Measurements from ENCODE around the gene DIP2C. TPM values are rescaled to one million over a fixed set of nuclear protein-coding genes. Genes with fewer than 3 reads are reported as not detected.

The DIP2C gene
- total RNA-seq, 1 experiment from 2014 or later = 11.0 TPM

- Mint-ChIP-seq H3K36me3 (no peaks in the 10 kb centered on the region), H3K4me1 (peaks cover 23% of the 10 kb centered on the region), H3K4me3 (no peak overlapping the region), H3K27me3 (ENCODE audit: low read depth) (no peaks in the 10 kb centered on the region), H3K9me3 (no peaks in the 10 kb centered on the region), H3K27ac (peak overlapping the region; percentile 43; the same call in 1 of the 2 replicates)
- POLR2A ChIA-PET = no interaction called here
- DNase-seq (ENCODE audit: low spot score) = no peak
- ATAC-seq = no peak
- CTCF ChIA-PET = no interaction called here
- TF ChIP-seq, protein P1, sequence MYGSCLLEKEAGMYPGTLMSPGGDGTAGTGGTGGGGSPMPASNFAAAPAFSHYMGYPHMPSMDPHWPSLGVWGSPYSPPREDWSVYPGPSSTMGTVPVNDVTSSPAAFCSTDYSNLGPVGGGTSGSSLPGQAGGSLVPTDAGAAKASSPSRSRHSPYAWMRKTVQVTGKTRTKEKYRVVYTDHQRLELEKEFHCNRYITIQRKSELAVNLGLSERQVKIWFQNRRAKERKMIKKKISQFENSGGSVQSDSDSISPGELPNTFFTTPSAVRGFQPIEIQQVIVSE (CRISPR knock-in tag; IDR thresholded peaks at IDR 0.05; ENCODE audit: borderline replicate concordance) = no peak
- TF ChIP-seq ZNF671 (CRISPR knock-in tag; IDR thresholded peaks at IDR 0.05) (no peak), AFF4 (CRISPR knock-in tag; IDR thresholded peaks at IDR 0.05; ENCODE audit: borderline replicate concordance) (no peak), ZBTB21 (CRISPR knock-in tag; IDR thresholded peaks at IDR 0.05; ENCODE audit: borderline replicate concordance) (no peak), TEAD1 (CRISPR knock-in tag; IDR thresholded peaks at IDR 0.05) (no peak), TCF7 (CRISPR knock-in tag; IDR thresholded peaks at IDR 0.05; ENCODE audit: low read depth) (no peak), GABPB1 (CRISPR knock-in tag; IDR thresholded peaks at IDR 0.05) (no peak)
- TF ChIP-seq, protein P2, sequence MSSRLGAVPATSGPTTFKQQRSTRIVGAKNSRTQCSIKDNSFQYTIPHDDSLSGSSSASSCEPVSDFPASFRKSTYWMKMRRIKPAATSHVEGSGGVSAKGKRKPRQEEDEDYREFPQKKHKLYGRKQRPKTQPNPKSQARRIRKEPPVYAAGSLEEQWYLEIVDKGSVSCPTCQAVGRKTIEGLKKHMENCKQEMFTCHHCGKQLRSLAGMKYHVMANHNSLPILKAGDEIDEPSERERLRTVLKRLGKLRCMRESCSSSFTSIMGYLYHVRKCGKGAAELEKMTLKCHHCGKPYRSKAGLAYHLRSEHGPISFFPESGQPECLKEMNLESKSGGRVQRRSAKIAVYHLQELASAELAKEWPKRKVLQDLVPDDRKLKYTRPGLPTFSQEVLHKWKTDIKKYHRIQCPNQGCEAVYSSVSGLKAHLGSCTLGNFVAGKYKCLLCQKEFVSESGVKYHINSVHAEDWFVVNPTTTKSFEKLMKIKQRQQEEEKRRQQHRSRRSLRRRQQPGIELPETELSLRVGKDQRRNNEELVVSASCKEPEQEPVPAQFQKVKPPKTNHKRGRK (CRISPR knock-in tag; IDR thresholded peaks at IDR 0.05; ENCODE audit: borderline replicate concordance) = no peak
Observed at GRCh38 chr10:588246-589165, 101.0 kb downstream of the DIP2C start.

DNA sequence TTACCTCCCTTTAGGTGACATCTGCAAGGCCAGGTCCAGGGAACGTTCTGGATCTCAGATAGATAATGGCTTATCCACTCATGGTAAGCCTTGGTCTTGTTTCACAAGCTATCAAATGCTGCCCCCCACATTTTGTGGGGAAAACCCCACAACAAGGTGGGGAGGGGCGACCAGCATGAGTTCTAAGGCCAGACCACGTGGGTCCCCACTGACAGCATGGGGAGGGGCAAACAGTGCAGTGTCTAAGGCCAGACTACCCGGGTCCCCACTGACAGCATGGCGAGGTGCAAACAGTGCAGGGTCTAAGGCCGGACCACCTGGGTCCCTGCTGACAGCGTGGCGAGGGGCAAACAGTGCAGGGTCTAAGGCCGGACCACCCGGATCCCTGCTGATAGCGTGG lies 102.8 kb downstream of the DIP2C start:
- Mint-ChIP-seq H3K27me3 (ENCODE audit: low read depth) (no peaks in the 10 kb centered on the region), H3K27ac (peak overlapping the region; percentile 34; the same call in 1 of the 2 replicates), H3K4me1 (peaks cover 17% of the 10 kb centered on the region), H3K36me3 (no peaks in the 10 kb centered on the region), H3K4me3 (no peak overlapping the region), H3K9me3 (no peaks in the 10 kb centered on the region)
- POLR2A ChIA-PET = no interaction called here
- ATAC-seq (no peak), DNase-seq (ENCODE audit: low spot score) (no peak)
- CTCF ChIA-PET = no interaction called here
- TF ChIP-seq GRHL2 (CRISPR knock-in tag; IDR thresholded peaks at IDR 0.05; ENCODE audit: insufficient replicate concordance, severe bottlenecking) = no peak
- no peak for TF ChIP-seq ESRRA (CRISPR knock-in tag; IDR thresholded peaks at IDR 0.05; ENCODE audit: borderline replicate concordance)
- TF ChIP-seq CBFB (CRISPR knock-in tag; IDR thresholded peaks at IDR 0.05; ENCODE audit: low read depth) = no peak
- TF ChIP-seq, protein P2 (CRISPR knock-in tag; IDR thresholded peaks at IDR 0.05; ENCODE audit: borderline replicate concordance) = no peak
- no peak for TF ChIP-seq TCF7 (CRISPR knock-in tag; IDR thresholded peaks at IDR 0.05; ENCODE audit: low read depth)
- no peak for TF ChIP-seq ZNF263 (CRISPR knock-in tag; IDR thresholded peaks at IDR 0.05; ENCODE audit: low read depth)
- TF ChIP-seq MYBL2 (CRISPR knock-in tag; IDR thresholded peaks at IDR 0.05) = no peak
- TF ChIP-seq GTF2I (CRISPR knock-in tag; conservative IDR thresholded peaks at IDR 0.05) = no peak
- no peak for TF ChIP-seq PRDM15 (CRISPR knock-in tag; IDR thresholded peaks at IDR 0.05)
- TF ChIP-seq NFE2L1 (CRISPR knock-in tag; IDR thresholded peaks at IDR 0.05) = no peak
- no peak for TF ChIP-seq ATF1 (CRISPR knock-in tag; IDR thresholded peaks at IDR 0.05)
- no peak for TF ChIP-seq ZNF219 (CRISPR knock-in tag; IDR thresholded peaks at IDR 0.05; ENCODE audit: borderline replicate concordance)
- TF ChIP-seq ZMAT4 (CRISPR knock-in tag; IDR thresholded peaks at IDR 0.05) = no peak
- TF ChIP-seq TEAD4 (CRISPR knock-in tag; IDR thresholded peaks at IDR 0.05) = no peak
- no peak for TF ChIP-seq ZNF423 (CRISPR knock-in tag; IDR thresholded peaks at IDR 0.05)

Measured in WTC11 (cell line).